IPS-18c (cell line): ENCODE data around the gene PTGDR2.

Source experiments
- H3K4me3 ChIP-seq: 2 replicates; pipeline ENCODE4 v1.7.0; 2013; ENCODE audit warnings: low read depth, mild to moderate bottlenecking, low read length, moderate library complexity; ENCODE audit not compliant: insufficient read depth
- H3K9me3 ChIP-seq: one replicate; pipeline ENCODE4 v1.6.1; 2013; ENCODE audit warnings: mild to moderate bottlenecking, low read length, moderate library complexity; ENCODE audit not compliant: control insufficient read depth, insufficient read depth

Gene PTGDR2

GRCh38 chr11:60878245-60879101 lies 22.7 kb upstream of the PTGDR2 start:
- H3K4me3 ChIP-seq: no peak overlapping the region
- no peaks in the 10 kb centered on the region for H3K9me3 ChIP-seq

GRCh38 chr11:60876168-60876485 lies 20.4 kb upstream of the PTGDR2 start:
- Histone ChIP-seq H3K9me3 (no peaks in the 10 kb centered on the region), H3K4me3 (no peak overlapping the region)

DNA sequence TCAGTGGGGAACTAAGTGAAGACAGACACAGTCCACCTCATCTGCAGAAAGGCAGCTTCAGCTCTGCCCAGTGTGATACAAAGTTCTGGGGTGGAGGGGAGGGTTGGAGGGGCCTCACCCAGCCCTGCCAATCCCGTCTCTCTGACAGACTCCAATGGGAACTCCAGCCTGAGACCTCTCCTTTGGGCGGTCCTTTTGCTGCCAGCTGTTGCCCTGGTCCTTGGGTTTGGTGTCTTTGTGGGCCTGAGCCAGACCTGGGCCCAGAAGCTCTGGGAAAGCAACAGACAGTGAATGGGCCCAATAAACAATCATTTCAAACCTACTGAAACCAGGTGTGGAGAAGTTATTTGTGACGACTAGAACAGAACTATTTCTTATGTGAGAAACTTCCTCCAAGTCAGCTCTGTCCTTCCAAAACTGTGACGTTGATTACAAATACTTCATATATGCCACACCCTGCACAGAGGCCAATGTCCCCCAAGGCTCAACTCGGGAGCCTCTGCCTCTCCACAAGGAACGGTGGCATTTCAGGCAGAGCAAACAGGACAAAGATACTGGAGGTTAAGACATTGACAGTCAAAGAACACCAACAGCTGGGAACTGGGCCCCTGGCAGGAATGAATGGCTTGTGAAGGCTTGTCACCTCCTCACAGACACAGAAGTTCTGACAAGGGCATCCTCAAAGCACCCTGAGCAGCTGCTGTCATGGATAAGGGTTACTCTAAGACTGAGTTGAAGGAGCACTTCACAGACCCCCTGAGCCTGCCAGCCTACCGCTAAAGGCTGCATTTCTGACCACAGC lies 19.8 kb upstream of the PTGDR2 start:
- no peak overlapping the region for H3K4me3 ChIP-seq
- H3K9me3 ChIP-seq: no peaks in the 10 kb centered on the region

- Histone ChIP-seq H3K4me3 (no peak overlapping the region), H3K9me3 (no peaks in the 10 kb centered on the region)
Measured at GRCh38 chr11:60874421-60875365, 18.9 kb upstream of the PTGDR2 start.

- Histone ChIP-seq H3K4me3 (no peak overlapping the region), H3K9me3 (no peaks in the 10 kb centered on the region)
Measured at GRCh38 chr11:60873533-60873932, 17.8 kb upstream of the PTGDR2 start.

DNA sequence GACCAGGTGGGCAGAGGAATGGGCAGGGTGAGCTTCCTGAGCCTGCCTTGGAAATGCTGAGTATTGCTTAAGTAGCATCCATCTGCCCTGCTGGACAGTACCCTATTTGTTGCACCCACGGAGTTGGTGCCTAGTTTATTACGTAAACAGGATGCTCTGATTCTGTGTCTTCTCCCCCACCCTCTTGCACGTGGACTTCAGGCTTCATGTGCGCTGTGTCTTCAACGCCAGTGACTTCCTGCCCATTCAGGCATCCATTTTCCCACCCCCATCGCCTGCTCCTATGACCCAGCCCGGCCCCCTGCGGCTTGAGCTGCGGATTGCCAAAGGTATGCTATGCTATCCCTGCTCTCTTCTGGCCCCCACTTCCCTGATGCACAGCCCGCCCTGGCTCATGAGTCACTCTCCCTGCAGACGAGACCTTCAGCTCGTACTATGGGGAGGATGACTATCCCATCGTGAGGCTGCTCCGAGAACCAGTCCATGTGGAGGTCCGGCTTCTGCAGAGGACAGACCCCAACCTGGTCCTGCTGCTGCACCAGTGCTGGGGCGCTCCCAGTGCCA lies 17.3 kb upstream of the PTGDR2 start:
- no peak overlapping the region for H3K4me3 ChIP-seq
- H3K9me3 ChIP-seq: no peaks in the 10 kb centered on the region

GRCh38 chr11:60872124-60872960 lies 16.6 kb upstream of the PTGDR2 start:
- Histone ChIP-seq H3K9me3 (no peaks in the 10 kb centered on the region), H3K4me3 (no peak overlapping the region)

DNA sequence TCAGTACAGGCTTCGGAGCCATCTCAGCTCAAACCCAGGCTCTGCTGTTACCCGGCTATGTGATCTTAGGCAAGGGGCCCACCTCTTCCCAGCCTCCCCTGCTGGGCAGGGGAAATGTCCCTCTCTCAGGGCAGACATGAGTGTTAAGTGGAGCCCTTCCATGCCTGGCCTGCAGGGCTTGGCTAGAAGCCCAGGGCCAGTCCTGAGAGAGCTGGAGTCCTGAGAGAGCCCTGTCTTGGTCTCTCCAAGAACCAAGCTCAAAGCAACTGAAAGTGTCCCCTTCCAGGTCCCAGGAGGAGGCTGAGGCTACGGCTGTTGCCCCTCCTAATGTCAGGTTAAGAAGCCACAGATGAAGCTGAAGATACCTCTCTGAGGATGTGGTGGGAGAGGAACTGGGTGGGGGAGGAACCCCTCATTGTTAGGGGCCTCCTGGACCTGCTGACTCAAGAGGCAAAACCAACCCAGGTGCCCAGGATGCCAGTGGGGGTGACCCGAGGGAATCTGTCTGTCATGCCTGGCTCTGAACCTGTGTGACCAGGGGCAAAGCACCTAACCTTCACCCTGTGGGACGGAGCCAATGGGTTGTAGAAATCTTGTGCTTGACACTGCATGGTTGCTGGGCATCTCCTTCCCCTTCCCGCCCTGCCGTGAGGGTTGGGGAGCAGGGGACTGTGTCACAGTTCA lies 15.8 kb upstream of the PTGDR2 start:
- Histone ChIP-seq H3K4me3 (no peak overlapping the region), H3K9me3 (no peaks in the 10 kb centered on the region)

DNA sequence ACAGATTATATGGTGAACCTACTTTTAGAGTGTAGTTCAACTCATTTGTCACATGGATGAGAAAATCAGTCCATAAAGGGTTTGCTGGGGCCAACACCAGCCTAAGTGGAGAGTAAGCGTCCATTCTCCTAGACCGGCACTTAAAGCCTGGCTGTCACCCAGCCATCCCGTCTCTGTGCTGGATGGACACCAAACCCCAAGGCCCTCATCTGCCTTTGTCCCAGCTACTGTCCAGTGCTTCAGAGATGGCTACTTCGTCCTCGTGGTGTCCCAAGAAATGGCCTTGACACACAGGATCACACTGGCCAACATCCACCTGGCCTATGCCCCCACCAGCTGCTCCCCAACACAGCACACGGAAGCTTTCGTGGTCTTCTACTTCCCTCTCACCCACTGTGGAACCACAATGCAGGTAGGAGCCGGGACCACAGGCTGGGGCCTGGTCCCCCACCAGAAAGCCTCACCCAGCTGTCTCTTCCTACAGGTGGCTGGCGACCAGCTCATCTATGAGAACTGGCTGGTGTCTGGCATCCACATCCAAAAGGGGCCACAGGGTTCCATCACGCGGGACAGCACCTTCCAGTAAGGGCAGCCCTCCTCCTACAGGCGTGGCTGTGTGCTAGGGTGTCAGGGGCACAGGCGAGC lies 15.1 kb upstream of the PTGDR2 start:
- Histone ChIP-seq H3K9me3 (no peaks in the 10 kb centered on the region), H3K4me3 (no peak overlapping the region)

GRCh38 chr11:60870276-60870675 lies 14.5 kb upstream of the PTGDR2 start:
- H3K4me3 ChIP-seq: no peak overlapping the region

GRCh38 chr11:60869451-60869825 lies 13.7 kb upstream of the PTGDR2 start:
- H3K4me3 ChIP-seq: no peak overlapping the region
- no peaks in the 10 kb centered on the region for H3K9me3 ChIP-seq

More at GRCh38 chr11:60870276-60870675, 14.5 kb upstream of the PTGDR2 start:
- no peaks in the 10 kb centered on the region for H3K9me3 ChIP-seq

DNA sequence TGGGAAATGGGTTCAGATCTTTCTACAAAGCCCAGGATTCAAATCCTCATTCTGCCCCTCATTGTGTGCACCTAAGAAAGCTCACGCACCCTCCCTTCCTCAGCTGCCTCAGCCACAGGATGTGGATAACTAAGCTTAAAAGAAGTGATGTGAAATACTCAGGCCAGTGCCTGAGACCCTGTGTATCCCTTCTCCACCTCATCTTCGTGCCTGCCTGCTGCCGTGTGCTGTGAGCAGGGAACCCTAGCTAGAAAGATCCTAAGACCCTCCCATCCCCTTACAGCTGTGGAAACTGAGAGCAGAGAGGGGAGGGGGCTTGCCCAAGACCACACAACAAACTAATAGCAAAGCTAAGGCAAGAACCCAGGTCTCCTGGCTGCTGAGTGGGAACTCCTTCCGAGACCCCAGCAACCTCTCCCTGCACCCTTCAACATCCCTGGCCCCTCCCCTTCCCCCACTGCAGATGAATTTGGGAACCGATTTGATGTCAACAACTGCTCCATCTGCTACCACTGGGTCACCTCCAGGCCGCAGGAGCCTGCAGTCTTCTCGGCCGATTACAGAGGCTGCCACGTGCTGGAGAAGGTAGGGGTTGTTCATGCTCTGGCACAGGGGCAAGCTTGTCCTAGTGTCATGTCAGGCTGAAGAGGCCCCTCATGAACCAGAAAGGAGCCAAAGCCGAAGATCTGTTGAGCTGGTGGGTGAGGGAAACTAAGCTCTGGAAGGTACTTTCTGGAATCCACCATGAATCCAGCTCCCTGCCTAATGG lies 13.1 kb upstream of the PTGDR2 start:
- Histone ChIP-seq H3K9me3 (no peaks in the 10 kb centered on the region), H3K4me3 (no peak overlapping the region)

GRCh38 chr11:60867871-60868681 lies 12.3 kb upstream of the PTGDR2 start:
- H3K4me3 ChIP-seq: no peak overlapping the region
- H3K9me3 ChIP-seq: no peaks in the 10 kb centered on the region
